Mesendoderm (in vitro differentiated cells): ENCODE measurements around the gene HS1BP3.

Experiments
- DNase-seq: peaks from one replicate; pipeline ENCODE4 v3.0.0; 2013
- H2AK5ac ChIP-seq: 2 replicates; pipeline ENCODE4 v1.6.1; 2013; ENCODE audit warnings: low read length, inconsistent platforms
- H2BK120ac ChIP-seq: 2 replicates; pipeline ENCODE4 v1.6.1; 2013; ENCODE audit warnings: low read depth, mild to moderate bottlenecking, low read length, moderate library complexity, mixed read lengths
- H2BK15ac ChIP-seq: replicated peaks from 2 replicates; pipeline ENCODE4 v1.6.1; 2013; ENCODE audit warnings: low read depth, mild to moderate bottlenecking, moderate library complexity
- H2BK5ac ChIP-seq: 2 replicates; pipeline ENCODE4 v1.6.1; 2013; ENCODE audit warnings: low read length, inconsistent platforms
- H3K18ac ChIP-seq: 2 replicates; pipeline ENCODE4 v1.6.1; 2013; ENCODE audit warnings: mild to moderate bottlenecking, low read length, mixed read lengths
- H3K23ac ChIP-seq: one replicate; pipeline ENCODE4 v1.6.1; 2013; ENCODE audit warnings: low read length
- H3K27ac ChIP-seq: 2 replicates; pipeline ENCODE4 v1.5.1; 2013; ENCODE audit warnings: low read depth, mild to moderate bottlenecking, inconsistent platforms, low read length, moderate library complexity
- H3K27me3 ChIP-seq: 2 replicates; pipeline ENCODE4 v1.6.1; 2013; ENCODE audit warnings: low read length, control low read depth, mild to moderate bottlenecking, inconsistent platforms; ENCODE audit not compliant: insufficient read depth, poor library complexity
- H3K36me3 ChIP-seq: 2 replicates; pipeline ENCODE4 v1.6.1; 2013; ENCODE audit warnings: low read length, inconsistent platforms; ENCODE audit not compliant: control insufficient read depth, insufficient read depth
- H3K4ac ChIP-seq: one replicate; pipeline ENCODE4 v1.6.1; 2013; ENCODE audit warnings: low read depth, mild to moderate bottlenecking, low read length, moderate library complexity
- H3K4me1 ChIP-seq: 2 replicates; pipeline ENCODE4 v1.6.1; 2013; ENCODE audit warnings: low read depth, low read length, inconsistent platforms; ENCODE audit not compliant: control insufficient read depth
- H3K4me2 ChIP-seq: 2 replicates; pipeline ENCODE4 v1.6.1; 2013; ENCODE audit warnings: low read length
- H3K4me3 ChIP-seq: 2 replicates; pipeline ENCODE4 v1.5.1; 2013; ENCODE audit warnings: mild to moderate bottlenecking, low read length
- H3K56ac ChIP-seq: one replicate; pipeline ENCODE4 v1.6.1; 2013; ENCODE audit warnings: low read length
- H3K79me1 ChIP-seq: 2 replicates; pipeline ENCODE4 v1.6.1; 2013; ENCODE audit warnings: low read length, inconsistent platforms
- H3K79me2 ChIP-seq: 2 replicates; pipeline ENCODE4 v1.6.1; 2013; ENCODE audit warnings: mild to moderate bottlenecking, low read length; ENCODE audit not compliant: control insufficient read depth, insufficient read depth
- H3K9ac ChIP-seq: 2 replicates; pipeline ENCODE4 v1.6.1; 2013; ENCODE audit warnings: low read length, inconsistent platforms
- H4K5ac ChIP-seq: one replicate; pipeline ENCODE4 v1.6.1; 2013; ENCODE audit warnings: low read length
- H4K8ac ChIP-seq: one replicate; pipeline ENCODE4 v1.6.1; 2013; ENCODE audit warnings: low read depth, mild to moderate bottlenecking, control low read depth, low read length, moderate library complexity
- WGBS: extraction: QIAGEN DNeasy Blood & Tissue Kit; methylation state at CpG from one replicate; pipeline ENCODE4 v1.1.7; 2013; ENCODE audit warnings: low lambda C conversion rate, missing lambda C conversion rate; ENCODE audit not compliant: insufficient coverage; ENCODE audit errors: extremely low coverage; 5-methylcytosine and 5-hydroxymethylcytosine counted together

HS1BP3 gene

GRCh38 chr2:20682167-20682920 is 31.4 kb upstream of the HS1BP3 start:
- Histone ChIP-seq H3K56ac (no peak overlapping the region), H3K79me2 (no peaks in the 10 kb centered on the region), H3K18ac (no peak overlapping the region), H4K5ac (no peak overlapping the region), H2BK5ac (no peak overlapping the region), H2AK5ac (no peak overlapping the region), H3K79me1 (no peaks in the 10 kb centered on the region), H3K4ac (no peak overlapping the region), H3K4me2 (no peak overlapping the region), H3K4me3 (no peak overlapping the region), H3K27me3 (no peaks in the 10 kb centered on the region), H2BK120ac (no peak overlapping the region), H3K23ac (no peak overlapping the region), H3K36me3 (no peaks in the 10 kb centered on the region), H3K9ac (no peak overlapping the region), H4K8ac (no peak overlapping the region), H3K27ac (no peak overlapping the region), H3K4me1 (no peaks in the 10 kb centered on the region), H2BK15ac (no peak overlapping the region)
- no CpG with 5 or more reads among the region's 7 CpGs for WGBS
- DNase-seq = no peak

- H3K27ac ChIP-seq = no peak overlapping the region
- no peak overlapping the region for H3K4me3 ChIP-seq
- H3K79me1 ChIP-seq = no peaks in the 10 kb centered on the region
- no peak for DNase-seq
- H2BK120ac ChIP-seq = no peak overlapping the region
- H4K8ac ChIP-seq = no peak overlapping the region
- H3K23ac ChIP-seq = no peak overlapping the region
- no CpG with 5 or more reads among the region's 10 CpGs for WGBS
- H3K18ac ChIP-seq = no peak overlapping the region
- no peaks in the 10 kb centered on the region for H3K36me3 ChIP-seq
- no peak overlapping the region for H3K9ac ChIP-seq
- no peak overlapping the region for H2BK5ac ChIP-seq
- no peaks in the 10 kb centered on the region for H3K27me3 ChIP-seq
- H3K4me2 ChIP-seq = no peak overlapping the region
- no peak overlapping the region for H4K5ac ChIP-seq
- no peaks in the 10 kb centered on the region for H3K4me1 ChIP-seq
- H2AK5ac ChIP-seq = no peak overlapping the region
- H3K56ac ChIP-seq = no peak overlapping the region
- H2BK15ac ChIP-seq = no peak overlapping the region
- no peak overlapping the region for H3K4ac ChIP-seq
- no peaks in the 10 kb centered on the region for H3K79me2 ChIP-seq
Measured at GRCh38 chr2:20680744-20681375, 30.0 kb upstream of the HS1BP3 start.

- H2BK120ac ChIP-seq = no peak overlapping the region
- H2BK5ac ChIP-seq = no peak overlapping the region
- H2AK5ac ChIP-seq = no peak overlapping the region
- H3K23ac ChIP-seq = no peak overlapping the region
- no peaks in the 10 kb centered on the region for H3K36me3 ChIP-seq
- no peak overlapping the region for H3K18ac ChIP-seq
- no peaks in the 10 kb centered on the region for H3K79me1 ChIP-seq
- no peak overlapping the region for H4K8ac ChIP-seq
- H3K79me2 ChIP-seq = no peaks in the 10 kb centered on the region
- no peak overlapping the region for H3K4me3 ChIP-seq
- no CpG with 5 or more reads among the region's 2 CpGs for whole genome bisulfite sequencing
- no peak overlapping the region for H3K9ac ChIP-seq
- no peak overlapping the region for H3K4ac ChIP-seq
- H4K5ac ChIP-seq = no peak overlapping the region
- DNase-seq = no peak
- no peak overlapping the region for H3K56ac ChIP-seq
- no peaks in the 10 kb centered on the region for H3K27me3 ChIP-seq
- H2BK15ac ChIP-seq = no peak overlapping the region
- H3K4me2 ChIP-seq = no peak overlapping the region
- no peak overlapping the region for H3K27ac ChIP-seq
- H3K4me1 ChIP-seq = no peaks in the 10 kb centered on the region
Measured at GRCh38 chr2:20678780-20679179, 27.9 kb upstream of the HS1BP3 start.

GRCh38 chr2:20678086-20678395 is 27.1 kb upstream of the HS1BP3 start:
- H3K4me1 ChIP-seq = no peaks in the 10 kb centered on the region
- no peak overlapping the region for H2BK15ac ChIP-seq
- no CpG with 5 or more reads among the region's 1 CpG for whole genome bisulfite sequencing
- H4K5ac ChIP-seq = no peak overlapping the region
- no peaks in the 10 kb centered on the region for H3K79me1 ChIP-seq
- H3K27me3 ChIP-seq = no peaks in the 10 kb centered on the region
- no peak overlapping the region for H2BK120ac ChIP-seq
- no peak overlapping the region for H3K4me2 ChIP-seq
- H4K8ac ChIP-seq = no peak overlapping the region
- no peak for DNase-seq
- H3K27ac ChIP-seq = no peak overlapping the region
- H3K18ac ChIP-seq = no peak overlapping the region
- H2BK5ac ChIP-seq = no peak overlapping the region
- no peak overlapping the region for H3K4ac ChIP-seq
- H3K23ac ChIP-seq = no peak overlapping the region
- no peaks in the 10 kb centered on the region for H3K79me2 ChIP-seq
- no peaks in the 10 kb centered on the region for H3K36me3 ChIP-seq
- no peak overlapping the region for H3K56ac ChIP-seq
- no peak overlapping the region for H3K9ac ChIP-seq
- no peak overlapping the region for H3K4me3 ChIP-seq
- H2AK5ac ChIP-seq = no peak overlapping the region

- no peak for DNase-seq
- Histone ChIP-seq H3K4me1 (peaks cover 3% of the 10 kb centered on the region), H3K4me3 (no peak overlapping the region), H3K79me1 (no peaks in the 10 kb centered on the region), H3K27me3 (peaks cover 3% of the 10 kb centered on the region), H3K4ac (no peak overlapping the region), H2BK15ac (no peak overlapping the region), H2AK5ac (no peak overlapping the region), H2BK5ac (no peak overlapping the region), H3K4me2 (no peak overlapping the region), H3K23ac (no peak overlapping the region), H4K8ac (no peak overlapping the region), H3K18ac (no peak overlapping the region), H4K5ac (no peak overlapping the region), H3K56ac (no peak overlapping the region), H3K27ac (no peak overlapping the region), H3K79me2 (no peaks in the 10 kb centered on the region), H3K36me3 (no peaks in the 10 kb centered on the region), H2BK120ac (no peak overlapping the region), H3K9ac (no peak overlapping the region)
- WGBS = no CpG with 5 or more reads among the region's 15 CpGs
Measured at GRCh38 chr2:20677301-20678085, 26.6 kb upstream of the HS1BP3 start.
